Activated CD8-positive, alpha-beta T cell treated with anti-CD3 and anti-CD28 coated beads for 36 hours (primary cell): Measurements from ENCODE around the gene CALB2. TPM values are rescaled to one million over a fixed set of nuclear protein-coding genes. Genes with fewer than 3 reads are reported as not detected.

Experiments used
- ATAC-seq: fragments of 200-7000 bp; cut with Tn5 transposase; one replicate; pipeline ENCODE4 v1.10.0; 2021; ENCODE audit warnings: mild to moderate bottlenecking, moderate library complexity
- CTCF ChIA-PET: fragments of 350-600 bp; sonication (Branson Sonifier 250); formaldehyde crosslinking; loops from one replicate; lab custom pipeline; 2021; ENCODE audit warnings: antibody characterized with exemption; lab: Charles Lee
- POLR2A ChIA-PET: fragments of 350-600 bp; sonication (Branson Sonifier 250); formaldehyde crosslinking; loops from one replicate; lab custom pipeline; 2021; ENCODE audit warnings: antibody characterized with exemption; lab: Charles Lee
- DNase-seq: peaks from one replicate; pipeline ENCODE4 v3.0.0-alpha.2; 2020
- H3K27ac Mint-ChIP-seq: one replicate; pipeline ENCODE4 v1.8.0; 2021; ENCODE audit warnings: mild to moderate bottlenecking, mixed read lengths
- H3K27me3 Mint-ChIP-seq: one replicate; pipeline ENCODE4 v1.8.0; 2021; ENCODE audit warnings: mixed read lengths
- H3K36me3 Mint-ChIP-seq: one replicate; pipeline ENCODE4 v1.8.0; 2021; ENCODE audit warnings: low read depth, mixed read lengths
- H3K4me1 Mint-ChIP-seq: one replicate; pipeline ENCODE4 v1.8.0; 2021; ENCODE audit warnings: low read depth, mixed read lengths
- H3K4me3 Mint-ChIP-seq: one replicate; pipeline ENCODE4 v1.8.0; 2021; ENCODE audit warnings: mild to moderate bottlenecking, moderate library complexity, mixed read lengths
- H3K9me3 Mint-ChIP-seq: one replicate; pipeline ENCODE4 v1.8.0; 2021; ENCODE audit warnings: mixed read lengths
- CTCF ChIP-seq: fragments of 200-600 bp; IDR thresholded peaks from one replicate; pipeline ENCODE4 v1.8.0; 2022; ENCODE audit warnings: antibody characterized with exemption, mild to moderate bottlenecking
- intact Hi-C: fragments of 100-400 bp; cut with micrococcal nuclease; formaldehyde crosslinking; loops from one replicate; pipeline ENCODE4 v1.10.0; 2022
- total RNA-seq, 2 experiments: library from RNA; stranded (reverse); gene quantifications; one replicate each; pipeline ENCODE4 v1.2.3, GENCODE V29; 2021

Gene CALB2
- total RNA-seq, 2 experiments from 2014 or later: not detected

DNA sequence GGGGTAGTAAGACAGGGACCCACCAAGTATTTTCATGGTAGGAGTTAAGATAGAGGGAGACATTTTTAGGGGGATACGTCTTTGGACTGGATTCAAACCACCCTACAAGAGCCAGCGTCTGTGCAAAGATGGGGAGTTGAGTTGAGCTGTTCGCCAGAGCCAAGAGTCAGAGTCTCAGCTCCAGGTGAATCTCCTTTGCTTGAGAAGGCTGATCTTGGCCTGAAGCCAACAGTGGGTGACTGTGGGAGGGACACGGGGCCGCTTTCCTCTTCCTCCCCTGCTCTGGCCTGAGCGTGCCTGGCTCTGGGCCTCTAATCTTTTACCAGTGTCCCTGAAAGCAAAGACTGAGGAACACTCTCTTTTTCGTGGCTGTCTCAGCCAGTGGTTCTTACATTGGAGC lies 78.0 kb downstream of the CALB2 start:
- H3K9me3 Mint-ChIP-seq: no peaks in the 10 kb centered on the region
- ChIA-PET POLR2A (no interaction called here), CTCF (no interaction called here)
- H3K4me1 Mint-ChIP-seq: no peaks in the 10 kb centered on the region
- no peak overlapping the region for H3K27ac Mint-ChIP-seq
- H3K36me3 Mint-ChIP-seq: no peaks in the 10 kb centered on the region
- intact Hi-C loops: no loop called here
- H3K27me3 Mint-ChIP-seq: peaks cover 13% of the 10 kb centered on the region
- ATAC-seq (no peak), DNase-seq (no peak)
- no peak for TF ChIP-seq CTCF
- no peak overlapping the region for H3K4me3 Mint-ChIP-seq

DNA sequence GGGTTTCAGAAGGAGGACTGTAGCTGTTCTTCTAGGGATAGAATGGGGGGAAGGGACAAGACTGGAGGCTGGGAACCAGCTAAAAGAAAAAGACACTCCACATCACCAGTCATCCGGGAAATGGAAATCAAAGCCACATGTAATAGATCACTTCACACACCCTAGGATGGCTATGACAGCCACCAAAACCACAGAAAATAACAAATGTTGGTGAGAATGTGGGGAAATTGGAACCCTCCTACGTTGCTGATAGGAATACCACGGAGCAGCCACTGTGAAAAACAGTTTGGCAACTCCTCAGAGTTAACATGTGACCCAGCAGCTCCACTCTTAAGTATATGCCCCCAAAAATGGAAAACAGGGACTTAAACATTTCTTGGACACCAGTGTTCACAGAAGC lies 81.0 kb downstream of the CALB2 start:
- Mint-ChIP-seq H3K36me3 (peaks cover 1% of the 10 kb centered on the region), H3K4me1 (no peaks in the 10 kb centered on the region), H3K4me3 (no peak overlapping the region), H3K9me3 (peaks cover 8% of the 10 kb centered on the region), H3K27me3 (peaks cover 13% of the 10 kb centered on the region), H3K27ac (no peak overlapping the region)
- DNase-seq (no peak), ATAC-seq (no peak)
- ChIA-PET POLR2A (interaction anchor here (0.8 to 1.5 kb wide), 3 partner anchors 9 to 188 kb away, joined by 3 read pairs; no protein-coding TSS in a partner anchor), CTCF (interaction anchor here (0.9 to 2.8 kb wide), 9 partner anchors 12 to 170 kb away, joined by 3 to 12 read pairs (median 3); no protein-coding TSS in a partner anchor)
- intact Hi-C loops: no loop called here
- TF ChIP-seq CTCF: no peak

Other genes with a start within 250 kb of the CALB2 start
- not detected for gene HYDIN, start 128.0 kb upstream of the CALB2 start, total RNA-seq
- 10 to 100 TPM; 16.6 to 19.3 TPM for gene CMTR2, start 69.3 kb upstream of the CALB2 start, total RNA-seq
- not detected for gene TLE7, start 83.3 kb downstream of the CALB2 start, total RNA-seq
- gene ZNF23, start 103.5 kb downstream of the CALB2 start, total RNA-seq: 10 to 100 TPM; 10.4 to 11.1 TPM
- 1 to 10 TPM; 3.9 to 4.1 TPM for gene ZNF19, start 130.6 kb downstream of the CALB2 start, total RNA-seq
- under 1 TPM in 1 of 2 experiments, not detected in 1; 0.16 TPM for gene CHST4, start 167.7 kb downstream of the CALB2 start, total RNA-seq
- gene TAT, start 218.4 kb downstream of the CALB2 start, total RNA-seq: not detected